Endothelial cell (in vitro differentiated cells): ENCODE results near the gene GNAO1. TPM values are rescaled to one million over a fixed set of nuclear protein-coding genes. Genes with fewer than 3 reads are reported as not detected.

Experiments used
- DNase-seq: peaks from one replicate; pipeline ENCODE4 v3.0.0; 2021; ENCODE audit warnings: low spot score
- H3K27ac Mint-ChIP-seq: one replicate; pipeline ENCODE4 v1.8.0; 2021; ENCODE audit warnings: mixed read lengths, inconsistent platforms; ENCODE audit not compliant: unreplicated experiment
- H3K27me3 Mint-ChIP-seq: one replicate; pipeline ENCODE4 v1.8.0; 2021; ENCODE audit warnings: mild to moderate bottlenecking, moderate library complexity, mixed read lengths, inconsistent platforms; ENCODE audit not compliant: unreplicated experiment
- H3K36me3 Mint-ChIP-seq: one replicate; pipeline ENCODE4 v1.8.0; 2021; ENCODE audit warnings: mild to moderate bottlenecking, low read depth, mixed read lengths, inconsistent platforms; ENCODE audit not compliant: unreplicated experiment
- H3K4me1 Mint-ChIP-seq: one replicate; pipeline ENCODE4 v1.8.0; 2021; ENCODE audit warnings: mild to moderate bottlenecking, mixed read lengths, inconsistent platforms; ENCODE audit not compliant: unreplicated experiment
- H3K4me3 Mint-ChIP-seq: one replicate; pipeline ENCODE4 v1.8.0; 2021; ENCODE audit warnings: mild to moderate bottlenecking, mixed read lengths, inconsistent platforms; ENCODE audit not compliant: unreplicated experiment
- H3K9me3 Mint-ChIP-seq: one replicate; pipeline ENCODE4 v1.8.0; 2021; ENCODE audit warnings: mixed read lengths, inconsistent platforms; ENCODE audit not compliant: unreplicated experiment
- CTCF ChIP-seq: fragments of 200-600 bp; sonication (generic); IDR thresholded peaks from one replicate; pipeline ENCODE4 v1.5.0; 2021; ENCODE audit warnings: antibody characterized with exemption; ENCODE audit not compliant: unreplicated experiment
- long read RNA-seq: library from polyadenylated mRNA; unstranded; transcript quantifications from one replicate; pipeline ENCODE4 v2.0.0, GENCODE V29; 2020; ENCODE audit not compliant: unreplicated experiment
- total RNA-seq: library from RNA; stranded (reverse); fragmentation: NEBNext Ultra II Directional; extraction: Animal tissue kit (Norgen Biotek cat#: 25700); gene quantifications from one replicate; pipeline ENCODE4 v1.2.1, GENCODE V29; 2021; ENCODE audit not compliant: unreplicated experiment

The GNAO1 gene
- total RNA-seq = 0.69 TPM
- long read RNA-seq = 0 reads

- Mint-ChIP-seq H3K4me1 (peaks cover 9% of the 10 kb centered on the region), H3K4me3 (peak within 1 kb of the TSS; percentile 78), H3K27me3 (peaks cover 7% of the 10 kb centered on the region), H3K36me3 (no peaks in the 10 kb centered on the region), H3K9me3 (no peaks in the 10 kb centered on the region), H3K27ac (no peak within 1 kb of the TSS)
- peak; percentile 34 for DNase-seq
- TF ChIP-seq CTCF = no peak
These were observed at the start of gene GNAO1 for GRCh38 chr16:56191156-56191815. Gene GNAO1 (plus strand): TSS chr16:56191489. CDS start chr16:56192236, 747 bp downstream.

- Mint-ChIP-seq H3K27me3 (peaks cover 2% of the 10 kb centered on the region), H3K27ac (no peak overlapping the region), H3K4me1 (no peaks in the 10 kb centered on the region), H3K9me3 (no peaks in the 10 kb centered on the region), H3K36me3 (no peaks in the 10 kb centered on the region), H3K4me3 (no peak overlapping the region)
- TF ChIP-seq CTCF = no peak
- DNase-seq = no peak
These were observed 47.6 kb upstream of the GNAO1 start for GRCh38 chr16:56143666-56144065.

GRCh38 chr16:56145369-56145768, 45.9 kb upstream of the GNAO1 start:
- H3K4me1 Mint-ChIP-seq = no peaks in the 10 kb centered on the region
- no peak overlapping the region for H3K4me3 Mint-ChIP-seq
- H3K27me3 Mint-ChIP-seq = peaks cover 2% of the 10 kb centered on the region
- TF ChIP-seq CTCF = no peak
- no peak overlapping the region for H3K27ac Mint-ChIP-seq
- DNase-seq = no peak
- no peaks in the 10 kb centered on the region for H3K9me3 Mint-ChIP-seq
- H3K36me3 Mint-ChIP-seq = no peaks in the 10 kb centered on the region

GRCh38 chr16:56151621-56152020, 39.7 kb upstream of the GNAO1 start:
- Mint-ChIP-seq H3K36me3 (no peaks in the 10 kb centered on the region), H3K9me3 (peaks cover 4% of the 10 kb centered on the region), H3K27me3 (peaks cover 2% of the 10 kb centered on the region), H3K27ac (no peak overlapping the region), H3K4me1 (peaks cover 4% of the 10 kb centered on the region), H3K4me3 (no peak overlapping the region)
- no peak for DNase-seq
- no peak for TF ChIP-seq CTCF

GRCh38 chr16:56161658-56162057, 29.6 kb upstream of the GNAO1 start:
- no peaks in the 10 kb centered on the region for H3K27me3 Mint-ChIP-seq
- H3K36me3 Mint-ChIP-seq = no peaks in the 10 kb centered on the region
- H3K4me1 Mint-ChIP-seq = no peaks in the 10 kb centered on the region
- no peaks in the 10 kb centered on the region for H3K9me3 Mint-ChIP-seq
- no peak overlapping the region for H3K4me3 Mint-ChIP-seq
- no peak for DNase-seq
- H3K27ac Mint-ChIP-seq = no peak overlapping the region
- TF ChIP-seq CTCF = no peak
